Measurements from ENCODE around the gene SPTB.

SPTB gene

DNA sequence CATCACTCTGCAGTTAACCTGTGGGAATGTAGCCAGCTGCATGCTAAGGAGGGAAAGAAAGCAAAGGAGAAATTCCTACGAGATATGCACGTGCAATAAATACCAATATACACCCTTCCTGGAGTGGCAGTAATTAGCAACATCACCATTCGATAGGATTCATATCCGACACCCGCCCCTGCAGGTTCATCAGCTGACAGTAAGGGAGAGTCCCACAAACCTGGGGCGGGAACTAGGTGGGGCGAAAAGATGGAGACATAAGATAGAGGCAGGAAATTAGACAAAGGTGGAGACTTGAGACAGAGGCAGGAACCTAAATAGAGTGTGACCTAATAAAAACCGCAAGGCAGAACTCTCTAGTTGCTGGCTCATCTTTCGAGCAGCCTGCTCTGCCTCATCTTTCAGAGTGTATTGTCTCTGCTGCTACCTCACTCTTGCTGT is 123.9 kb downstream of the SPTB start:
- in situ Hi-C loops (cut with HindIII; ENCODE audit: low sequenced_read_pairs) = loop anchor here (10.0 kb wide), 1 partner anchor 61 kb away; no protein-coding TSS in a partner anchor

DNA sequence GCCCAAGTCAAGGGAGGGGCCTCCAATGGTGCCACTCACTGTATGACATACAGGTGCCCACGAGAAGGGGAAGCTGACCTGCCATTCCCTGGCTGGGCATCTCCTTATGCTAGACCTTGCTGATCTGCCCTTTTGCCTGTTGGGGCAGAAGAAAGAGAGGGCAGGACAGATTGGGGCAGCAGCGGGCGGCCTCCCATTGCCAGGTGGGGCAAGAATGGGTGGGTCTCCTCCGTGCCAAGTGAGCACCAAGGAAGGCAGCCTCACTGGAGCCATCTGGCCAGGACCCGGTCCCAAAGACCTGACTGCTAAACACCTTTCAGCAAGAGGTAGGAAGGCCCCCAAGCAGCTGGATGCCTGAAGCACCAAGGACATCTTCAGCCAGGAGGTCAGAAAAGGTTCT is 125.0 kb downstream of the SPTB start:
- in situ Hi-C loops (cut with HindIII; ENCODE audit: low sequenced_read_pairs) = loop anchor here (10.0 kb wide), 1 partner anchor 60 kb away; no protein-coding TSS in a partner anchor

DNA sequence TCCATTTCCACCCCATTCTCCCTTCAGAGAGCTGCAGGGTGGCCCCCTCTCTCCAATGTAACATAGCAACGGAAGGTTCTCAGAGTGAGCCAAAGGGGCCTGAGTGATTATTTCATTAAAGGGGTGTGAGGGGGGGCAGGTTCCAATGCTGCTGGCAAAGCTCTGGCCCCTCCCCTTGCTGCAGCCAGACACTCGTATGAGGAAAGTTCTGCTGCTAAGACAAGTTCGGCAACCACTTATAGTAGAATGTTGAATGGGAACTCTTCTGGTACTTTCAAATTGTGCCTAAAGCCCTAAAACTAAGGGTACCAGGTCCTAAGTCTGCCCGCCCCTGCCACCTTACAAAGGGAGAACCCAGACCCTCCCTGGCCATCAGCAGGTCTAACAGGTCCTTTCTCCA is 125.7 kb downstream of the SPTB start:
- in situ Hi-C loops (cut with HindIII; ENCODE audit: low sequenced_read_pairs) = loop anchor here (10.0 kb wide), 1 partner anchor 59 kb away; no protein-coding TSS in a partner anchor

DNA sequence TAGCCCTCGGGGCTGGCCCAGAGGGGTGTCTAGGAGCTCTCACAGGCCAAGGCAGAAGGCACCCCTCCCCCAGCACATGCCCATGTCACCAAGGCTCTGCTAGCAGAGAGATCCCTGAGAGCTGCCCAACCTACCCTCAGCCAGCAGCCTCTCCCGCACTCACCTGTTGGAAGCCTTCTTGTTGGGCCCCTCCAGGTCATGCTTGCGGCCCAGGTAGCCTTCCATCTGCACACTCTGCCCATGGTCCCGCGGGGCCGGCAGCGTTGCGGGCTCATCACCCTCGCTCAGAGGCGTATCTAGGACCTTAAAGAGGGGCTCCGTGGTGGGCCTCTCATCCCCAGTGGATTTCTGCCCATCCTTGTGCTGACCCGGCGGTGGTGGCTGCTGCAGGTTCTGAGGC is 126.3 kb downstream of the SPTB start:
- in situ Hi-C loops (cut with HindIII; ENCODE audit: low sequenced_read_pairs) = loop anchor here (10.0 kb wide), 1 partner anchor 59 kb away; no protein-coding TSS in a partner anchor

DNA sequence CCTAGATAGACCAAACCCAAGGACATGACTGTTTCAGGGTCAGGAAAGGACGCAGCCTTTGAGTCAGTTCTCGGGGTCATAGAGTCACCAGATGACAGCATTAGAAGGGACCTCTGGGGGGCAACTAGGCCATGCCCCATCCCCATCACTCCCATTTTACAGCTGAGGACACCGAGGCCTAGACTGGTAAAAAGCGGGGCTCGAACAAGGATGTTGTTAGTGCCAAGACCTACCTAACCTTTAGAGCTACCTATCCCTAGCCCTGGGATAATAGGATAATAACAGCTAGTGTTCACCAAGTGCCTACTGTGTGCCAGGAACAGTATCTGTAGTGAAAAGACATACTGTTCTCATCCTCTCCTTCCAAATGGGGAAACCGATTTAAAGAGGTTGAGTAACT is 126.8 kb downstream of the SPTB start:
- in situ Hi-C loops (cut with HindIII; ENCODE audit: low sequenced_read_pairs) = loop anchor here (10.0 kb wide), 1 partner anchor 58 kb away; no protein-coding TSS in a partner anchor

DNA sequence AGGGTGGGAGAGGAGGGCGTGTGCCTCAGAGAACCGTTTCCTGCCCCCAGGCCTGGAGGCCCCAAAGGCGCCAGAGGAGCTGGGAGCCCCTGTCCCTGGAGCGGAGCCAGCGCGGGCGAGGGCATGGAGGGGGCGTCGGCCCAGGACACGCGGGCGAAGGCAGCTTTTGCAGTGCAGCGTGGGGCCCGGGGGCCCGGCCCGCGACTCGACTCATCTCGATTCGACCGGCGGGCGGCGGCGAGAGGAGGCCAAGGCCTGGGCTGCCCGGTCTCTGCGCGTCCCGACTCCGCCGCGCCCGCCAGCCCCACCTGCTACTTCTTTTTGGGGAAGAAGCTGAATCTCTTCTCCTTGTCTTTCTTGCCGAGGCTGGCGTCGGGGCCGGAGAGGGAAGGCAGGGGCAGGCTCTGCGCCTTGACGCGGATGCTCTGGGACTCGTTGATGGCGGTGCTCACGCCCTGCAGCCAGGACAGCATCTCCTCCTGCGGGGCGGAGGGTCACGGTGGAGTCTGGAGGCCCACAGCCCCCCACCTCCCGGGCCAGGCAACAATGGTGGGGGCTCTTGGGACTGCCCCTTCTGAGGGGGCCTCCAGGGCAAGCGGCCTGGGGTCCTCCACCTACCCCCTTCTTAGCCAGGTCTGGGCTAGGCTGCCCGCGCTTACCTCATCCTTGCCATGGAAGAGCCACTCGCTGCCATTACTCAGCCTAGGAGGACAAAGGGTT is 130.6 kb downstream of the SPTB start:
- in situ Hi-C loops (cut with HindIII; ENCODE audit: low sequenced_read_pairs) = no loop called here

DNA sequence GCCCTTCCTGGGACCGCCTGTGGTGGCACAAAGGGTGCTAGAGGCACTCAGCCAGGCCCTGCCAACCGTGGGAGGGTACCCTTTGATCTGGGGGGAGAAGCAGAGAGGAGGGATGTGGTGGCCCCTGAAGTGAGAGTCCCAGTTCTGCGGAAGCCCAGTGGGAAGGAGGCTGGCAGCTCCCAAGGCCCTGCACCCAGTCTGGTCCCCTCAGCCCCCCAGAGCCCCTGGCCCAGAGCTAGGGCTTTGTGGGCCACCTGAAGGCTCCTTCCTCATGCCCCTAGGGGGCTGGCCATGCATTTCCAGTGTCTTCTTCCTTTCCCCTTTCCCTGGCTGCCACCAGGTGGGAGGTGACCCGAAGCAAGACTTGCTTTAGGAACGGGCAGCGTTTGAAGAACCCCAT is 131.2 kb downstream of the SPTB start:
- in situ Hi-C loops (cut with HindIII; ENCODE audit: low sequenced_read_pairs) = no loop called here

DNA sequence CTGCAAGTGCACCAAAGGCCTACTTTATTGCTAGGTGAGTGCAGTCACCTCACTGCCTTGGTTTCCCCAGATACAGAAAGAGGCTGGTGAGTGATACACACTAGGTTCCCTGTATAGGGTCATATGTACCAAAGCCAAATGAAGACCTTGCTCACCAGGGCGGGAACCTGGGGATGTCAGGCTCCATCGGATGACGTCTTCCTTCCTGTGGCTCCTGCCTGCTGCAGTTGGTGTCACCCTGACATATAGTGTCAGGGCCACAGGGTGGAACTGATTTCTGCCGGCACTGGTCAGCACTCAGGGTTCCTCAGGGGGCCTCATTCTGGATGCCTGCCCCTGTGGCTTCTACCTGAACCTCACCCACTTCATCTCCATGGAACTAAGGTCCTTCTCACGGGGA is 132.4 kb downstream of the SPTB start:
- in situ Hi-C loops (cut with HindIII; ENCODE audit: low sequenced_read_pairs) = no loop called here

DNA sequence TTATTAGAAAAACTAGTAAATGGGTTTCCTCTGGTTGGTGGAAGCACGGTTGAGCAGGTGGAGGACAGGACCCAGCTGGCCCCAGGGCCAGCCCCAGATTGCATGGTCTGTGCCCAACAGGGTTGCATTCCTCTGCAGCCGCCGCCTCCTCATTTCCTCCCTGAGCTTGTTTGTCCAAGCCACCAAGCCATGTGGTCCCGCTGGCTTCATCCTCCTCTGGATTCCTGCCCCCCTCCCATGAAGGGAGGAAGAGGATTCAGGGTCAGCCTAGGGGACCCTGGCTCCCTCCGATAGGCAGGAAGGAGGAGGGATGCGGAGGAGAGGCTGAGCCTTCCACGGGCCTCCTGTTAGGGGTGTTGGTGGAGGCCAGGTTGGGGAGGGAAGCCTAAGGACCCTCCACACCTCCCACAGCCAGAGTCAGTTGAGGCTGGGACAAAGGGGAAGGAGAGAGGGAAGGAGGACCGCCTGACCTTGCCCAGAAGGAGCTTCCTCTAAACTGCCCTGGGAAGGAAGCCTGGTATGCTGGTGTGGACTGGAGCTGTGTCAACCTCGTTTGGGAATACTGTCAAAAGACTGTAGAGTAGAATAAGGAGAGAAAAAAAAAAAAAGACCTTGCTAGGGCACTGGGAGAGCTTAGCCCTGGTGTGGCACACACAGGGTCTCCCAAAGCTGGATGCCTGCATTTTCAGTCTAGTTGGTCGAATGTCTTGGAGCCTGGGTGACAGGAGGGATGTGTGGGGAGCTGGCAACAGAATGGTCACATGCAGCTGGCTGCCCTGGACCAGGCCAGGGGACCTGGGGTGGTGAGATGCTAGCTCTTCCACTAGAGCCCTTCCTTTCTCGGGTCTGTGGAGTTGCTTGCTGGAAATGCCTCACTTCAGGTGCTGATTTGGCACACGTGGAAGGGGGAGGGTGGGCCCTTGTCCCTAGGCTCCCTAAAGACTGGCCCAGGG is 133.1 kb downstream of the SPTB start:
- in situ Hi-C loops (cut with HindIII; ENCODE audit: low sequenced_read_pairs) = no loop called here

DNA sequence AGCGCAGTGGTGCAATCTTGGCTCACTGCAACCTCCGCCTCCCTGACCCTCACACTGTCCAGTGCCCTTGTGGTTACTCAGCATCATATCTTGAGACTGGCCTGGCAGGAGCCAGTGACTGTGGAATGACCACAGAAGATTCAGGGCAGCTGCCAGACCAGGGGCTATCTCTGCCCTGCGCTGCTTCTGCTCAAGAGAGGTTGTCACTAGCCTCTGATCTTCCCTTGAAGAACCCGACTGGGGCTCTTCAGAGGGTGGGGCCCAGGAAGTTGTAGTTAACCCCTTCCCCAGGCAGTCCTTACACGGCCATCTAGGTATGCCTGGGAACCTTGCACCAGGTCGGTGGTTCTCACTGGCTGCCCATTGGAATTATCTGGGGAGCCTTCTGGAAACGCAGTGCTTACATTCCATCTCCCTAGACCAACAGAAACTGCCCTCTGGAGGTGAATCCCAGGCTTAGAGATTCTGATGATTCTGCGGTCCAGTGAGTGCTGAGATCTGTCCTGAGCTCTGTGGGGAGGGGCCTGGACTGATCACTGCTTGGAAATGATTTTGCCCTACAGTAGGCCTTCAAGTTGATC is 134.1 kb downstream of the SPTB start:
- in situ Hi-C loops (cut with HindIII; ENCODE audit: low sequenced_read_pairs) = no loop called here

DNA sequence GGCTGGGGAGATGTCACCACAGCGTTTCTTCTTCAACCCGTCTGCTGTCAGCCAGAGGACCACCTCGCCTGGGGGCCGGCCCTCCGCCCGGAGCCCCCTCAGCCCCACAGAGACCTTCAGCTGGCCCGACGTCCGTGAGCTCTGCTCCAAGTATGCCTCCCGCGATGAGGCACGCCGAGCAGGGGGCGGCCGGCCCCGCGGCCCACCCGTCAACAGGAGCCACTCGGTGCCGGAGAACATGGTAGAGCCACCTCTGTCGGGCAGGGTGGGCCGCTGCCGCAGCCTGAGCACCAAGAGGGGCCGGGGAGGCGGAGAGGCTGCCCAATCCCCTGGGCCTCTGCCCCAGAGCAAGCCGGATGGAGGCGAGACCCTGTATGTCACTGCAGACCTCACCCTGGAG is 136.6 kb downstream of the SPTB start:
- in situ Hi-C loops (cut with HindIII; ENCODE audit: low sequenced_read_pairs) = no loop called here

DNA sequence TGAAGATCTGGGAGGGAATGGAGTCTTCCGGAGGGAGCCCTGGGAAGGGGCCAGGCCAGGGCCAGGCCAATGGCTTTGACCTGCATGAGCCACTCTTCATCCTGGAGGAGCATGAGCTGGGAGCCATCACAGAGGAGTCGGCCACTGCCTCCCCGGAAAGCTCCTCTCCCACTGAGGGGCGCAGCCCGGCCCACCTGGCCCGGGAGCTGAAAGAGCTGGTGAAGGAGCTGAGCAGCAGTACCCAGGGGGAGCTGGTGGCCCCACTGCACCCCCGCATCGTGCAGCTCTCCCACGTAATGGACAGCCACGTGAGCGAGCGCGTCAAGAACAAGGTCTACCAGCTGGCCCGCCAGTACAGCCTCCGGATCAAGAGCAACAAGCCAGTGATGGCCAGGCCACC is 137.7 kb downstream of the SPTB start:
- in situ Hi-C loops (cut with HindIII; ENCODE audit: low sequenced_read_pairs) = no loop called here

DNA sequence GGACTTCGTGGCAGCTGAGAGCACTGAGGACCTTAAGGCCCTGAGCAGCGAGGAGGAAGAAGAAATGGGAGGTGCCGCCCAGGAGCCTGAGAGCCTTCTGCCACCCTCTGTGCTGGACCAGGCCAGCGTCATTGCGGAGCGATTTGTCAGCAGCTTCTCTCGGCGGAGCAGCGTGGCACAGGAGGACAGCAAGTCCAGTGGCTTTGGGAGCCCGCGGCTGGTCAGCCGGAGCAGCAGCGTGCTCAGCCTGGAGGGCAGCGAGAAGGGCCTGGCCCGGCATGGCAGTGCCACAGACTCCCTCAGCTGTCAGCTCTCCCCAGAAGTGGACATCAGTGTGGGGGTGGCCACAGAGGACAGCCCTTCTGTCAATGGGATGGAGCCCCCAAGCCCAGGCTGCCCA is 138.5 kb downstream of the SPTB start:
- in situ Hi-C loops (cut with HindIII; ENCODE audit: low sequenced_read_pairs) = no loop called here

DNA sequence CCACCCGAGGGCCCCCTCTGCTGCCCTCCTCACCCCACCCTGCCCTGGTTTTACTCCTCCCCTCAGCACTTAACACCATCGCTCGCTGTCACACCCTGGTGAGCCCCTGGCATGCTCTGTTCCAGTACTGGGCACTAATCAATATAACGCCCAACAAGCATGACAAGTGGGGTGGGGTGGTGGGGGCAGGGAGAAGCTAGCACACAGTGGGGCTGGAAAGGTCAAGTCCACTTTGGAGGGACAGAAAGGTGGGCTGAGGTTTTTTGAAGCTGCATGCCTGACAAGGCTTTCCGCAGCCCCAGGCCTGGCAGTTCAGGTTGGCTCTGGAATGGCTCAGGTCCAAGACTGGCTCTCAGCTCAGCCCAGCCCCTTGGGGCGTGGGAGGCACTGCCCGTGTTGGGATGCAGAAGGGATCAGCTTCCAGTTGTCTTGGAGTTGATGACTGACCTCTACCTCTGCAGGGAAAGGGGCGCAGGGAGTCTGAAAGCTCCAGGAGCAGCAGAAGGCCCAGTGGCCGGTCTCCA is 141.4 kb downstream of the SPTB start:
- in situ Hi-C loops (cut with HindIII; ENCODE audit: low sequenced_read_pairs) = no loop called here

DNA sequence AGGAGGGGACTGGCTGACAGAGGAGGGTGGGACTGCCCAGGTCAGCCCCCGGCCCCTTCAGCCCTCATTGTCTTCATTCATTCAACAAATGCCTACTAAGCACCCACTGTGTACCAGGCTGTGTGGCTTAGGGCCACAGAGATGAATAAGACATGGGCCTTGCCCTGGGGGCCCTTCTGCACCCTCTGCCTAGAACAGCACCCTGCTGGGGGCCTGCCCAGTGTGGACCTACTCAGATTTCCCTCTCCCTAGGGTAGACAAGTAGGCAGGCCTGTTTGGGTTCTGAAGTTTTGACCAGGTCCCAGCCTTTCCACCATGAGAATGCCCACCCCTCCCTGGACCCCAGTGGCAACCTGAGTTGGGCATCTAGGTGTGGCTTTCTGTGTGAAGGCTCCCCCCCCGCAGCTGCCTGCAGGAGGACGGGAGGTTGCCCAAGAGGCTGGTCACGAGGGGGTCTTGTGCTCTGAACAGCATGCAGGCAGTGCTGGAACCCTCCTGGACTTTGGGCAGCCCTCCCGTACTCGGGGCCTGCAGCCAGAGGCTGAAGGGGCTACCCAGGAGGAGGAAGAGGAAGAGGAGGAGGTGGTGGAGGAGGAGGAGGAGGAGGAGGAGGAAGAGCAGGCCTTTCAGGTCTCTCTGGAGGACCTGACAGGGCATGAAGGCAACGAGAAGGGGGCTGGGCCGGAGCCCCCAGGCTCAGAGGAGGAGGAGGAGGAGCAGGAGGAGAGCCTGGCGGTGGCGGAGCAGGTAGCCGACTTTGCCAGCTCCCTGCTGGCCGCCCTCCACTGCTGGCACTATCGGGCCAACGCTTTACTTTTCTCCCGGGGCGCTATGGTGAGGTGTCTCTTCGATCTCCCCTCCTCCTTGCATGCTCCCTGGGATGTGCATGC is 142.1 kb downstream of the SPTB start:
- in situ Hi-C loops (cut with HindIII; ENCODE audit: low sequenced_read_pairs) = no loop called here

DNA sequence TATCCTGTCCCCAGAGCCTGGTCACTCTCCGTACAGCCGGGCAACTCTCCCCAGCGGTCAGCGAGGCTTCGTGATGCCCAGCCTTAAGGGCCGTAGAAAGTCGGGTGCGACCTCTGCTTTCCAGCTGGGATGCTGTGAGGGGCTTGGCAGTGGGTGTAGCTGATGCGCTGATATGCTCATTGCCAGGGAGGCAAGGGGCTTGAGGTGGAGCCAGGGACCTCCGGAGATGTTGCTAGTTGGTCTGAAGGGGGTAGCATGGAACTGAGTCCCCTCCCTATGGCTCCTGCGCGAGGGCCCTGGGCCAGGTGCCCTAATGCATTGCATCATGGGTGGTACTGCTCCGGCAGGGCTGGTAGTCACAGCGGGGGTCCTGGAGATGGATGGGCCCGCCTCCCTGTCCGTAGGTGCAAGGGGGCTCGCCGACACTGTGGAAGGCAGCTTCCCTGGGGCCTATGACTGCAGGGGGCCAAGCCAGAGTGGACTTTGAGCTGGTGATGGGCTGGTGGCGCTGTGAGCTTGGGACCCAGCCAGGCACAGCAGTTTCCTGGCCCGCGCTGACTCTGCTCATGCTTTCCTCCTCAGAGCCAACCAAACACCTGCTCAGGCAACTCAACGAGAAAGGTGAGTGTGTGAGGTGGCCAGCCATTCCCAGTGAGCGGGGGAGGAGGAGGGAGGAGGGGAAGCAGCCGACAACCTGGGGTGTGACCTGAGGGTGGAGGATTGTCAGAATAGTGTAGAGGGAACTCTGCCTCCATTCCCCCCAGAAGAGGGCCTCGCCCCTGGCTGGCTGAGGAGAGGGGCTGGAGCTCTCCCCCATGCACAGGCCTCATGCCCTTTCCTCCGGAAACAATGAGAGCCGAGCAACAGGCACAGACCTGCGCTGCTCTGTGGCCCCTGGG is 143.2 kb downstream of the SPTB start:
- in situ Hi-C loops (cut with HindIII; ENCODE audit: low sequenced_read_pairs) = no loop called here

DNA sequence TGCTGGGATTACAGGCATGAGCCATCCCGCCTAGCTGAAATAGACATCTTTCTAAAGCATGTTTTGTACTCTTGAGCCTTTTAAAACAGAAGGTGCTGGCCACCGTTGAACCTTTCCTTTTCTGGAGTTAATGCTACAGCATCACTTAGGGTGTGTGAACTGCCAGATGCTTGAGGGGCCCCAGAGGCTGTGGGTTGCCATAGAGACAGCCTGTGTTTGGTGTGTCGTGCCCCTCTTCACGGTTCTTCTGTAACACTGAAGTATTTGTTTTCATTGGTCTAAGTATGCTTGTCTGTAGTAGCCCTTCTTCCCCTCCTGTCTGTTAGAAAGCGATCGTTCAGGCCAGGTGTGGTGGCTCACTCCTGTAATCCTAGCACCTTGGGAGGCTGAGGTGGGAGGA is 144.7 kb downstream of the SPTB start:
- in situ Hi-C loops (cut with HindIII; ENCODE audit: low sequenced_read_pairs) = no loop called here

DNA sequence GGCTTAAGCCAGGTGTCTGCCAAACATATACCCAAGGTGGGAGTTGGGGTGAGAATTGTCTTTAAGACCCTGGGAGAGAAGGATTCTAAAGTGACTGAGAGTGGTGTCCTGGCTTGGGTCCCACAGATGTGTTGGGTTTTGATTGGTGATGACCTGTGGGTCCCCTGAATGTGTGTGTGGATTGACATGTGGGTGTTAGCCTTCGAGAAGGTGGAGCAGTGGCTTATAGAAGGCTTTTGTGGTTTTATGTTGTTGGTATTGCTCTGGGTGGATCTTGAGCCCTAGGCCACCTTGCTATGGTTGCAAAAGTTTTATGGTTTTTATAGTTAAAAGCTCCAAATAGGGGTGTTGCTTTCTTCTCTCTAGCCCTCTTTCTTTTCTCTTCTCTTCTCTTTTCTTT is 145.8 kb downstream of the SPTB start:
- in situ Hi-C loops (cut with HindIII; ENCODE audit: low sequenced_read_pairs) = no loop called here

DNA sequence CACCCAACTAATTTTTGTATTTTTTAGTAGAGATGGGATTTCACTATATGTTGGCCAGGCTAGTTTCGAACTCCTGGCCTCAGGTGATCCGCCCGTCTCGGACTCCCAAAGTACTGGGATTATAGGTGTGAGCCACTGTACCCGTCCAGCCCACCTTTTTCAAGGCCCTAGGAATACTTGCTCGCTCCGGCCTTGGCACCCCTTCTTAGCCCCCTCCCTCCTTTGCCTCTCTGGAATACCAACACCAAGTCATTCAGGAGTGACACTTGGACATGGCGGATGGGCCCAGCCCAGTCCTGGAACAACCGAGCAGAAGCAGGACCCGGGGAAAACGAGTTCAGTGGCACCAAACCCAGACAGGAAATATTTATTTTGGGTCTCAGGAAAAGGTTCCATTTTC is 146.4 kb downstream of the SPTB start:
- in situ Hi-C loops (cut with HindIII; ENCODE audit: low sequenced_read_pairs) = no loop called here

Data from endothelial cell of hepatic sinusoid (primary cell).